CD14-positive monocyte (primary cell): Measurements from ENCODE around the gene RNF44. TPM values are rescaled to one million over a fixed set of nuclear protein-coding genes. Genes with fewer than 3 reads are reported as not detected.
A peak's percentile ranks its signal among the peaks of the same experiment; 100 is the strongest.

Experiments
- DNase-seq, 3 donors: peaks; one replicate each; pipeline ENCODE4 v3.0.0-alpha.2; 2011 to 2022
- H2AFZ ChIP-seq: 2 replicates; pipeline ENCODE4 v1.6.0; 2012; ENCODE audit warnings: mild to moderate bottlenecking, low read depth, low read length, inconsistent platforms; ENCODE audit not compliant: insufficient read depth, poor library complexity, severe bottlenecking
- H3K27ac ChIP-seq, 2 donors: 1 replicate in 1 of 2; 2 replicates in 1 of 2; pipeline ENCODE4 v1.5.1; 2012 to 2013; ENCODE audit warnings: low read length in 2 of 2, control low read depth in 1 of 2, inconsistent platforms in 1 of 2, low read depth in 1 of 2, mild to moderate bottlenecking in 1 of 2
- H3K27me3 ChIP-seq, 2 donors: one replicate each; pipeline versions ENCODE4 v1.6.0 to v1.6.1; 2011 to 2013; ENCODE audit warnings: low read length in 2 of 2; ENCODE audit not compliant: control insufficient read depth in 2 of 2, insufficient read depth in 2 of 2
- H3K36me3 ChIP-seq, 2 donors: replicated peaks in 1 of 2; 1 replicate in 1 of 2; 2 replicates in 1 of 2; pipeline versions ENCODE4 v1.5.1 to v1.6.1; 2012 to 2013; ENCODE audit warnings: low read length in 2 of 2, control low read depth in 1 of 2, inconsistent platforms in 1 of 2, mild to moderate bottlenecking in 1 of 2; ENCODE audit not compliant: insufficient read depth in 2 of 2, control insufficient read depth in 1 of 2
- H3K4me1 ChIP-seq, 2 donors: 1 replicate in 1 of 2; 2 replicates in 1 of 2; pipeline versions ENCODE4 v1.5.1 to v1.6.1; 2012 to 2013; ENCODE audit warnings: low read length in 2 of 2, control low read depth in 1 of 2, inconsistent platforms in 1 of 2, mild to moderate bottlenecking in 1 of 2, moderate library complexity in 1 of 2; ENCODE audit not compliant: insufficient read depth in 2 of 2, control insufficient read depth in 1 of 2
- H3K4me2 ChIP-seq: replicated peaks from 2 replicates; pipeline ENCODE3; 2012; ENCODE audit warnings: low read length, moderate library complexity, mild to moderate bottlenecking; ENCODE audit not compliant: poor library complexity, severe bottlenecking; ENCODE audit errors: extremely low read depth
- H3K4me3 ChIP-seq, 3 experiments: fragments of 200-600 bp in 1 of 3; sonication (generic) in 1 of 3; replicated peaks in 1 of 3; 1 replicate in 2 of 3; 2 replicates in 1 of 3; pipeline ENCODE4 v1.5.1; 2011 to 2013; ENCODE audit warnings: low read length in 3 of 3, mild to moderate bottlenecking in 3 of 3, control low read depth in 2 of 3, low read depth in 2 of 3, inconsistent platforms in 1 of 3, moderate library complexity in 1 of 3
- H3K79me2 ChIP-seq: 2 replicates; pipeline ENCODE4 v1.6.0; 2012; ENCODE audit warnings: mild to moderate bottlenecking, control low read depth, inconsistent platforms, low read length, moderate library complexity; ENCODE audit not compliant: insufficient read depth
- H3K9ac ChIP-seq: 2 replicates; pipeline ENCODE4 v1.6.0; 2017; ENCODE audit warnings: low read length, mild to moderate bottlenecking; ENCODE audit not compliant: insufficient read depth, poor library complexity, severe bottlenecking
- H3K9me3 ChIP-seq, 2 donors: replicated peaks in 1 of 2; 1 replicate in 1 of 2; 2 replicates in 1 of 2; pipeline versions ENCODE4 v1.5.1 to v1.6.1; 2012 to 2013; ENCODE audit warnings: low read length in 2 of 2, control low read depth in 1 of 2; ENCODE audit not compliant: control insufficient read depth in 1 of 2, insufficient read depth in 1 of 2
- H4K20me1 ChIP-seq: 2 replicates; pipeline ENCODE4 v1.6.0; 2012; ENCODE audit warnings: mild to moderate bottlenecking, low read length, control low read depth, moderate library complexity; ENCODE audit not compliant: insufficient read depth
- H3K27ac Mint-ChIP-seq, 7 donors: one replicate each; pipeline ENCODE4 v1.8.0; 2020; ENCODE audit warnings: mild to moderate bottlenecking in 7 of 7, mixed read lengths in 7 of 7, moderate library complexity in 6 of 7, inconsistent platforms in 2 of 7
- H3K27me3 Mint-ChIP-seq, 3 donors: one replicate each; pipeline ENCODE4 v1.8.0; 2021 to 2022; ENCODE audit warnings: low read depth in 3 of 3, mild to moderate bottlenecking in 3 of 3, mixed read lengths in 3 of 3, moderate library complexity in 3 of 3, inconsistent platforms in 1 of 3
- H3K36me3 Mint-ChIP-seq, 2 donors: one replicate each; pipeline ENCODE4 v1.8.0; 2020; ENCODE audit warnings: mixed read lengths in 2 of 2, inconsistent platforms in 1 of 2, mild to moderate bottlenecking in 1 of 2
- H3K4me1 Mint-ChIP-seq: one replicate; pipeline ENCODE4 v1.8.0; 2020; ENCODE audit warnings: mild to moderate bottlenecking, mixed read lengths
- H3K4me3 Mint-ChIP-seq, 2 donors: one replicate each; pipeline ENCODE4 v1.8.0; 2020; ENCODE audit warnings: mild to moderate bottlenecking in 2 of 2, mixed read lengths in 2 of 2, moderate library complexity in 1 of 2
- H3K9me3 Mint-ChIP-seq, 7 donors: one replicate each; pipeline ENCODE4 v1.8.0; 2020 to 2022; ENCODE audit warnings: mixed read lengths in 7 of 7, mild to moderate bottlenecking in 6 of 7, moderate library complexity in 6 of 7, inconsistent platforms in 2 of 7
- WGBS: methylation state at CpG from one replicate; pipeline ENCODE4 v1.1.5; 2013; ENCODE audit warnings: missing lambda C conversion rate; ENCODE audit not compliant: insufficient coverage; 5-methylcytosine and 5-hydroxymethylcytosine counted together
- intact Hi-C, 2 donors: fragments of 100-400 bp; cut with micrococcal nuclease; formaldehyde crosslinking; loops; one replicate each; pipeline versions ENCODE4 v1.15.0 to v1.15.1; 2023
- polyA plus RNA-seq, 3 donors: library from polyadenylated mRNA; depleted of rRNA in 1 of 3; unstranded in 2 of 3; stranded (reverse) in 1 of 3; fragments of 300-500 nt in 2 of 3; fragments of >200 nt in 1 of 3; fragmentation: Illumina TruSeq in 2 of 3; gene quantifications; 1 replicate in 2 of 3; 2 replicates in 1 of 3; pipeline ENCODE4 v1.2.3, GENCODE V29; 2012 to 2021
- TF ChIP-seq, protein P1 (sequence below): fragments of 200-600 bp; IDR thresholded peaks from one replicate; pipeline ENCODE4 v1.8.0; 2022; ENCODE audit warnings: antibody characterized with exemption, mild to moderate bottlenecking

RNF44 gene
- polyA plus RNA-seq, 3 donors: 1.9 to 133 (median 3.1) TPM

DNA sequence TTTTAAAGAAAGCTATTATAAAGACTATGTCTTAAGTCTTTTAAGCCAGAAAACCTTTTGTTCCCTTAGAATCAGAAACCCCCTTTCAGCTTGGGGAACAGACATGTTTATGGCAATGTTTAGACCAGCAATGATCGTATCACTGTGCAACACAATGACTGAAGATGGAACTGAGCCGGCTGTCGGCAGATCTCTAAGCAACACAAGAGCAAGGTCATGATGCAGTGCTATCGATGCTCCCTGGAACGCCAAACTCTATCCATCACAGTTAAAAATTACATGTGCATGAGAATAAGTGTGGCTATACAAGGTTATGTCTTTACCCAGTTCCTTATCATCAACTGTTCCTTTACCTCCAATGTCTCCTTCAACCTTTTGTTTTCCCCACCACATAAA, 1.8 kb upstream of the RNF44 start:
- H3K4me3 Mint-ChIP-seq: no peak overlapping the region
- DNase-seq: no peak
- Histone ChIP-seq H2AFZ (no peak overlapping the region), H3K4me2 (peak overlapping the region; percentile 100), H3K27ac (peak overlapping the region in 1 of 2 donors; percentile 93), H3K9me3 (no peaks in the 10 kb centered on the region), H3K27me3 (no peaks in the 10 kb centered on the region), H4K20me1 (peaks cover 17% of the 10 kb centered on the region), H3K9ac (no peak overlapping the region), H3K36me3 (no peaks in the 10 kb centered on the region), H3K4me3 (no peak overlapping the region), H3K79me2 (peaks cover 56% of the 10 kb centered on the region), H3K4me1 (peaks cover 61 to 82% of the 10 kb centered on the region in 2 donors)
- intact Hi-C loops: loop anchor here (5.0 to 10.0 kb wide), 6 partner anchors 33 to 763 kb away; partner anchors contain the start of genes FAF2 (in 2 of the 2), CLTB (in 1 of the 2), HIGD2A (in 1 of the 2) and NOP16 (in 1 of the 2)
- no peaks in the 10 kb centered on the region for H3K27me3 Mint-ChIP-seq
- H3K27ac Mint-ChIP-seq: peak overlapping the region in 3 of 7 donors; percentile 41 to 63 (median 61)
- WGBS: 90% methylated on average over 1 of the region's 5 CpGs
- TF ChIP-seq, protein P1, sequence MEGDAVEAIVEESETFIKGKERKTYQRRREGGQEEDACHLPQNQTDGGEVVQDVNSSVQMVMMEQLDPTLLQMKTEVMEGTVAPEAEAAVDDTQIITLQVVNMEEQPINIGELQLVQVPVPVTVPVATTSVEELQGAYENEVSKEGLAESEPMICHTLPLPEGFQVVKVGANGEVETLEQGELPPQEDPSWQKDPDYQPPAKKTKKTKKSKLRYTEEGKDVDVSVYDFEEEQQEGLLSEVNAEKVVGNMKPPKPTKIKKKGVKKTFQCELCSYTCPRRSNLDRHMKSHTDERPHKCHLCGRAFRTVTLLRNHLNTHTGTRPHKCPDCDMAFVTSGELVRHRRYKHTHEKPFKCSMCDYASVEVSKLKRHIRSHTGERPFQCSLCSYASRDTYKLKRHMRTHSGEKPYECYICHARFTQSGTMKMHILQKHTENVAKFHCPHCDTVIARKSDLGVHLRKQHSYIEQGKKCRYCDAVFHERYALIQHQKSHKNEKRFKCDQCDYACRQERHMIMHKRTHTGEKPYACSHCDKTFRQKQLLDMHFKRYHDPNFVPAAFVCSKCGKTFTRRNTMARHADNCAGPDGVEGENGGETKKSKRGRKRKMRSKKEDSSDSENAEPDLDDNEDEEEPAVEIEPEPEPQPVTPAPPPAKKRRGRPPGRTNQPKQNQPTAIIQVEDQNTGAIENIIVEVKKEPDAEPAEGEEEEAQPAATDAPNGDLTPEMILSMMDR: no peak
- H3K36me3 Mint-ChIP-seq: peaks cover 2 to 7% of the 10 kb centered on the region in 2 donors
- H3K4me1 Mint-ChIP-seq: peaks cover 65% of the 10 kb centered on the region
- H3K9me3 Mint-ChIP-seq: peaks cover 0 to 1% (median 0%) of the 10 kb centered on the region in 7 donors

GRCh38 chr5:176538230-176538988, 1.2 kb upstream of the RNF44 start:
- Histone ChIP-seq H3K4me1 (peaks cover 65 to 82% of the 10 kb centered on the region in 2 donors), H3K9me3 (no peaks in the 10 kb centered on the region), H3K36me3 (no peaks in the 10 kb centered on the region), H3K4me2 (peak overlapping the region; percentile 100), H2AFZ (peak overlapping the region; percentile 68), H4K20me1 (peaks cover 23% of the 10 kb centered on the region), H3K27ac (peak overlapping the region; percentile 93 to 96), H3K9ac (peak overlapping the region; percentile 83), H3K27me3 (no peaks in the 10 kb centered on the region), H3K4me3 (peak overlapping the region in 2 of 3 experiments; percentile 96 to 98), H3K79me2 (peaks cover 56% of the 10 kb centered on the region)
- peaks cover 2 to 7% of the 10 kb centered on the region in 2 donors for H3K36me3 Mint-ChIP-seq
- no peak for DNase-seq
- peak overlapping the region; percentile 77 to 95 for H3K4me3 Mint-ChIP-seq
- no peaks in the 10 kb centered on the region for H3K27me3 Mint-ChIP-seq
- intact Hi-C loops: loop anchor here (5.0 to 10.0 kb wide), 6 partner anchors 34 to 764 kb away; partner anchors contain the start of genes FAF2 (in 2 of the 2), CLTB (in 1 of the 2), HIGD2A (in 1 of the 2) and NOP16 (in 1 of the 2)
- H3K27ac Mint-ChIP-seq: peak overlapping the region; percentile 98 to 100 (median 99)
- WGBS: 49% methylated on average over 3 of the region's 13 CpGs
- H3K9me3 Mint-ChIP-seq: peaks cover 0 to 1% (median 0%) of the 10 kb centered on the region in 7 donors
- H3K4me1 Mint-ChIP-seq: peaks cover 67% of the 10 kb centered on the region
- TF ChIP-seq, protein P1: no peak
